PC-9 (cell line): Measurements from ENCODE around the gene TRANK1. TPM values are rescaled to one million over a fixed set of nuclear protein-coding genes. Genes with fewer than 3 reads are reported as not detected.

Experiments used
- BruUV-seq: library from RNA; stranded (reverse); fragments of 400-500 nt; replicated peaks from 2 replicates; lab custom pipeline; 2021; lab: Mats Ljungman, UMichigan
- CTCF ChIA-PET: fragments of 300-600 bp; sonication (Branson Sonifier 250); formaldehyde crosslinking; loops from one replicate; lab custom pipeline; 2022; ENCODE audit warnings: antibody characterized with exemption; lab: Charles Lee
- POLR2A ChIA-PET: fragments of 300-600 bp; sonication (Branson Sonifier 250); formaldehyde crosslinking; loops from one replicate; lab custom pipeline; 2022; ENCODE audit warnings: antibody characterized with exemption; ENCODE audit not compliant: unreplicated experiment; lab: Charles Lee
- DNase-seq, 2 experiments: peaks; one replicate each; pipeline versions ENCODE4 v3.0.0 to v3.0.0-alpha.2; 2015 to 2022; ENCODE audit warnings: mixed read lengths in 1 of 2
- H2AFZ ChIP-seq: fragments of 200-600 bp; sonication (generic); 2 replicates; pipeline ENCODE4 v1.8.1; 2017; ENCODE audit warnings: antibody characterized with exemption
- H3F3A ChIP-seq: fragments of 200-600 bp; sonication (generic); 2 replicates; pipeline ENCODE4 v1.8.1; 2017; ENCODE audit warnings: antibody characterized with exemption, mild to moderate bottlenecking, low read depth; ENCODE audit not compliant: insufficient read depth
- H3K27ac ChIP-seq: fragments of 200-600 bp; sonication (generic); 2 replicates; pipeline ENCODE4 v1.6.1; 2016; ENCODE audit warnings: mixed run types
- H3K27me3 ChIP-seq: fragments of 200-600 bp; sonication (generic); 2 replicates; pipeline ENCODE4 v1.6.1; 2016; ENCODE audit warnings: low read depth, mixed run types; ENCODE audit not compliant: insufficient read depth
- H3K36me3 ChIP-seq: fragments of 200-600 bp; sonication (generic); 2 replicates; pipeline ENCODE4 v1.6.1; 2016; ENCODE audit warnings: low read depth, mixed run types
- H3K4me1 ChIP-seq: fragments of 200-600 bp; sonication (generic); replicated peaks from 2 replicates; pipeline ENCODE4 v1.6.1; 2016; ENCODE audit warnings: mixed run types; ENCODE audit not compliant: insufficient read depth
- H3K4me2 ChIP-seq: fragments of 200-600 bp; sonication (generic); 2 replicates; pipeline ENCODE4 v1.6.1; 2017; ENCODE audit warnings: mixed run types
- H3K4me3 ChIP-seq: fragments of 200-600 bp; sonication (generic); 2 replicates; pipeline ENCODE4 v1.6.1; 2016; ENCODE audit warnings: mixed run types
- H3K79me2 ChIP-seq: fragments of 200-600 bp; sonication (generic); 2 replicates; pipeline ENCODE4 v1.6.1; 2017; ENCODE audit warnings: low read depth, mixed run types
- H3K9me2 ChIP-seq: fragments of 200-600 bp; sonication (generic); 2 replicates; pipeline ENCODE4 v1.8.1; 2017; ENCODE audit warnings: mild to moderate bottlenecking; ENCODE audit not compliant: insufficient read depth
- H3K9me3 ChIP-seq: fragments of 200-600 bp; sonication (generic); 2 replicates; pipeline ENCODE4 v1.8.1; 2016; ENCODE audit warnings: low read depth; ENCODE audit not compliant: insufficient read depth
- H4K20me1 ChIP-seq: fragments of 200-600 bp; sonication (generic); 2 replicates; pipeline ENCODE4 v1.8.1; 2017; ENCODE audit not compliant: insufficient read depth
- CTCF ChIP-seq: fragments of 200-600 bp; sonication (generic); conservative IDR thresholded peaks from 2 replicates; pipeline ENCODE4 v1.6.1; 2017; ENCODE audit warnings: mixed run types, antibody characterized with exemption, mild to moderate bottlenecking, moderate library complexity
- EZH2 ChIP-seq: fragments of 200-600 bp; sonication (generic); IDR thresholded peaks from 2 replicates; pipeline ENCODE4 v1.8.0; 2017; ENCODE audit warnings: antibody characterized with exemption, low read depth
- intact Hi-C: fragments of 100-400 bp; cut with micrococcal nuclease; formaldehyde crosslinking; loops from one replicate; pipeline ENCODE4 v1.10.0; 2022; ENCODE audit not compliant: unreplicated experiment
- total RNA-seq: library from RNA; stranded (reverse); gene quantifications from 2 replicates; pipeline ENCODE4 v1.2.3, GENCODE V29; 2021

Gene TRANK1
- total RNA-seq, 1 experiment from 2014 or later = 12.1 TPM

- Histone ChIP-seq H2AFZ (no peak overlapping the region), H3K27me3 (no peaks in the 10 kb centered on the region), H3K36me3 (no peaks in the 10 kb centered on the region), H3K79me2 (no peaks in the 10 kb centered on the region), H3K9me2 (no peaks in the 10 kb centered on the region), H3K4me3 (no peak overlapping the region), H3K9me3 (no peaks in the 10 kb centered on the region), H4K20me1 (no peaks in the 10 kb centered on the region), H3K27ac (no peak overlapping the region), H3K4me1 (no peaks in the 10 kb centered on the region), H3F3A (no peaks in the 10 kb centered on the region), H3K4me2 (no peak overlapping the region)
- ChIA-PET POLR2A (no interaction called here), CTCF (no interaction called here)
- intact Hi-C loops = no loop called here
- BruUV-seq = no TSS peak
- DNase-seq = no peak
- TF ChIP-seq EZH2 (no peak), CTCF (no peak)
Observed at GRCh38 chr3:36842275-36842674, 102.6 kb downstream of the TRANK1 start.

GRCh38 chr3:36840453-36840921, 104.4 kb downstream of the TRANK1 start:
- Histone ChIP-seq H3F3A (no peaks in the 10 kb centered on the region), H3K4me1 (no peaks in the 10 kb centered on the region), H3K36me3 (no peaks in the 10 kb centered on the region), H3K27me3 (no peaks in the 10 kb centered on the region), H4K20me1 (no peaks in the 10 kb centered on the region), H3K9me2 (no peaks in the 10 kb centered on the region), H2AFZ (no peak overlapping the region), H3K4me3 (no peak overlapping the region), H3K27ac (no peak overlapping the region), H3K79me2 (no peaks in the 10 kb centered on the region), H3K4me2 (no peak overlapping the region), H3K9me3 (no peaks in the 10 kb centered on the region)
- DNase-seq = no peak
- intact Hi-C loops = no loop called here
- CTCF ChIA-PET = no interaction called here
- no peak for TF ChIP-seq CTCF
- no peak for TF ChIP-seq EZH2
- no TSS peak for BruUV-seq
- POLR2A ChIA-PET = no interaction called here

- no peak for TF ChIP-seq CTCF
- no peak for TF ChIP-seq EZH2
- BruUV-seq = no TSS peak
- Histone ChIP-seq H2AFZ (no peak overlapping the region), H3K4me3 (no peak overlapping the region), H3K4me2 (no peak overlapping the region), H3F3A (no peaks in the 10 kb centered on the region), H4K20me1 (no peaks in the 10 kb centered on the region), H3K79me2 (no peaks in the 10 kb centered on the region), H3K9me3 (no peaks in the 10 kb centered on the region), H3K27ac (no peak overlapping the region), H3K4me1 (no peaks in the 10 kb centered on the region), H3K9me2 (no peaks in the 10 kb centered on the region), H3K36me3 (no peaks in the 10 kb centered on the region), H3K27me3 (no peaks in the 10 kb centered on the region)
- POLR2A ChIA-PET = interaction anchor here (0.7 kb wide), 1 partner anchor 73 kb away, joined by 4 read pairs; no protein-coding TSS in a partner anchor
- intact Hi-C loops = no loop called here
- no peak for DNase-seq
- CTCF ChIA-PET = interaction anchor here (0.6 kb wide), 1 partner anchor 22 kb away, joined by 3 read pairs; no protein-coding TSS in a partner anchor
Observed at GRCh38 chr3:36837089-36837488, 107.8 kb downstream of the TRANK1 start.
